HG03442 (cell line): ENCODE results near the gene XYLT1.

Experiments used
- ATAC-seq: cut with Tn5 transposase; IDR thresholded peaks from one replicate; pipeline ENCODE4 v1.9.1; 2021; ENCODE audit warnings: mild to moderate bottlenecking, moderate library complexity; ENCODE audit not compliant: unreplicated experiment

The XYLT1 gene

DNA sequence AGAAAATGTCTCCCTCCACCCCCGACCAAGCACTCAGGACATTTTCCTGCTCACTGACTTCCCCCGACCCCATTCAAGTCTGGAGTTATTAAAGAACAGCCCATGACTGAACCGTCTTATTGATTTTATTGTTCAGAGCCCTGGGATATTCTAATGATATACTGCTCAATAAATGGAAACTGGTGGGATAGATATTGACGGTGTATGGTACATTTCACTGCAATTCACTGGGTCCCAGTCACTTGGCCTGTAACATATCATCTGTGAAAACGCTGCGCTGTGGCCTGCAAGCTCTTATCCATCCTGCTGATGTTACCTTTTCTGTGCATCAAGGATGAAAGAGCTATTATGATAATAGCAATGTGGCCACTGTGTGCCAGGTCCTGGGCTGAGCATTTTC is 258.2 kb downstream of the XYLT1 start:
- ATAC-seq: no peak

- ATAC-seq: no peak
Observed at GRCh38 chr16:17211797-17212196, 259.0 kb downstream of the XYLT1 start.

DNA sequence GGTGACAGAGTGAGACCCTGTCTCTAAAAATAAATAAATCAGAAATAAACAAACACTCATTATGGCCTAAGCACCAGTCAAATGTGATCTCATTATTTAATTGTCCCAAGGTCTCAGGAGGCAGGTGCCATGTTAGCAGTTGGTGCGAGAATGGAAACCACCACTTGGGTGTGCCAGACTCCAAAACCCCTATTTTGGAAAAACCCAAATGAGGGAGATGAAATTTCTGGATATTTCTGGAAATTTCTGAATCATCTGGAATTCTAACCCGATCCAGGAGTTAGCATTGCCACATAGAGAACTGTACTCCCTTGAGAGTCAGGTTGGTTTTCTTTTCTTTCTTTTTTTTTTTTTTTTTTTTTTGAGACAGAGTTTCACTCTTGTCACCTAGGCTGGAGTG is 264.0 kb downstream of the XYLT1 start:
- ATAC-seq: no peak

DNA sequence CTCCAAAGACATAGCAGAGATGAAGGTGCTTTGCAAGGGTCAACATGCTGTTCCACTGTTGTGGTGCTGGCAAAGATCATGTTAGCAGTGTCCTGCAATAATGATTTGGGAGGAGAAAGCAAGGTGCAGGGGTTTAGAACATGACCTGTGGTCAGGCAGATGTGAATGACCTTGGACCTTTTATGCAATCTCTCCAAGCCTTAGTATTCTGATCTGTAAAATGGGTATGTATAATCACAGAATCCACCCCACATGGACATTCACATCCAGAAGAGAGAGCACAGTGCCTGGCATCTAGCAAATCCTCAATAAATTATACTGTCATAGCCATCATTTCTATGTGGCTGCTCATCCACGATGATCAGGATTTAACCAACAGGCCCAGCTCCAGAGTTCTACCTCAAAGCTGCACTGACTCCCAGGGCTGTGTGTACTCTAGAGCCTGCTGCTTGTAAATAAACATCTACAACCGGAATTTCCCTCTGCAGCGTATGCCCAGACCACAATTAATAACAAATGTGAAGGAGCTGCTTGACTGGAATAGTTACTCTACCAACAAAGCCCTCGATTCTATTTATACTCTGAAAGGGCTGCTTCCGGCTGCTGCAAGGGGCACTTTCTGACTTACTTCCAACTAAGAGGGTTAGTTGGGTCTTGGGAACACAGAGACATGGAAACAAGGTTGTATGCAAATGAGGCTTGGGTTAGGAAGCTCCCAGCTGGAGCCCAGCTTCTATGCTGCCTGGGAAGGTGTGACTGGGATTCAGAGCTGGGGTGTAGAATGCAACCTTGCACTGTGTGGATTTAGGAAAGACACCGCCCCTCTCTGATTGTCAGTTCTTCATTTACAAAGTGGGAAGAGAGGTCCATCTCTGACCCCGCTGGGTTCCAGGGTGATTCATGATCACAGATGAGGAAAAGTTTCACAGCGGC is 265.2 kb downstream of the XYLT1 start:
- no peak for ATAC-seq

DNA sequence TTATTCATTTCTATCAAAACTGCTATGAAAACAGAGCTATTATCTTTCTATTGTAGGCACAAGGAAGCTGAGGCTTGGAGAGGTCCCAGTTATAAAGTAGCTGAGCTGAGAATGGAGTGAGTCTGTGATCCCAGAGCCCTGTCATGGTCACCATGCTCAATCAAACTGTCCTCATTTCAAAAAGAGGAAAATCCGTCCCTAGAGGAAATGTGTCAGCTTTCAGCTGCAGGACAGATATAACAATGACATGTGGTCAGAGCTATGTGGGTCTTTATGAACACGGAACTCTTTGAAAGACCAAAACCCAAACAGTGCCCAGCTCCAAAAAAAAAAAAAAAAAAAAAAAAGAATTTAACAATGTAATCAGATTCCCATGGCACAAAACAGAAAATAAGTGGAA is 266.1 kb downstream of the XYLT1 start:
- no peak for ATAC-seq

GRCh38 chr16:17204206-17204605 is 266.6 kb downstream of the XYLT1 start:
- ATAC-seq: no peak

DNA sequence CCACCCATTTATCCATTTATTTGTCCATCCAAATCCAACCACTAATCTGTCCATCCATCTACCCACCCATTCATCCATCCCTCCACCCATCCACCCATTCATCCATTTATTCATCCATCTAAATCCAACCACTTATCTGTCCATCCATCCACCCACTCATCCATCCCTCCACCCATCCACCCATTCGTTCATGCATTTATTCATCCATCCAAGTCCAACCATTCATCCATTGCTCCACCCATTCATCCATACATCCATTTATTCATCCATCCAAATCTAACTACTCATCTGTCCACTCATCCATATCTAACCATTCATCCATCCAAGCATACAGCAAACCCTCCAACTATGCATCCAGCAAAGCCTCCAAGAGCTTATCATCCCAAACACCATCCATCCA is 267.3 kb downstream of the XYLT1 start:
- ATAC-seq: no peak

DNA sequence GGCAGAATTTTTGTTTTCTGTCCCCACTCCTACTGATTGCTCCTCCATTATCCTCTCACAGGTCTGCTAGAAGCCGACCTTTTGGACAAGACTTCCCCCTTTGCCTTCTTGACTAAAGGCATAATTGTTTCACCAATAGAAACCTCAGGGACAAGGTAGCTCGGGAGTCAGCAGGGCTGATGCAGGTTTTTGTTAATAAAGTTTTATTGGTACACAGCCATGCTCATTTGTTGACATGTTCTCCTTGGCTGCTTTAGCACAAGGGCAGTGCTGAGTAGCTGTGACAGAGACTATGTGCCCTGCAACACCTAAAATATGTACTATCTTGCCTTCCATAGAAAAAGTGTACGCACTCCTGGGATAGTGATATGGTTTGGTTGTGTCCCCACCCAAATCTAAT is 271.6 kb downstream of the XYLT1 start:
- ATAC-seq: no peak

DNA sequence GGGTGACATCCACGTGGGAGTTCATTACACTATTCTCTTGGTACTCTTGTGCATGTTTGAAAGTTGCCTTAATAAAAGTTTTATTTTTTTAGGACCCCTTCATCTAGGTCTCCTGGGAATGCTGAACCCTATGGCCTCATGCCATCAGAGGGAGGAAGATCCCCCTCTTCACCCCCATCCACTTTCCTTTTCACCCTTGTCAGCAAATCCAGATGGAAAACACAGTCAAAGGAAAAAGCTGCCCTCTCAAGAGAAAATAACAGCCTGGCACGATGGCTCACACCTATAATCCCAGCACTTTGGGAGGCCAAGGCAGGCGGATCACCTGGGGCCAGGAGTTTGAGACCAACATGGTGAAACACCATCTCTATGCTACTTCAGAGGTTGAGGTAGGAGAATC is 274.2 kb downstream of the XYLT1 start:
- no peak for ATAC-seq

GRCh38 chr16:17194190-17194780 is 276.5 kb downstream of the XYLT1 start:
- ATAC-seq: no peak

GRCh38 chr16:17193566-17194100 is 277.1 kb downstream of the XYLT1 start:
- no peak for ATAC-seq

DNA sequence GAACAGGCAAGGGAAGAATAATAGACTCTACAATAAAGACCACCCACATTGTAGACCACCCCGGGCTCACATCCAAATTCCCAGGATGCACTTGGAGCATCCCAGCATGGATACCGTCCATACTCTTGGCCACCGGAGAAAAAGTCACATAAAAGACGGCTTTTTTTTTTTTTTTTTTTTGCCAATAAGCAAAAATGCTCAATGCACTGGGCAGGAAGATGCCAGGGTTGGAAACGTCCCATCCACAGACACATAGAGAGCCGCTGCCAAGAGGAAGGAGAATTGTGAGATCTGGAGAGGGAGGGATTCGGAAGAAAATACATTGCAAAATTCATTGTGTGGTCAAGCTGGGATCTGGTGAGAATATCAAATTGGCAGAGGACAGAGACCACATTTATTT is 286.7 kb downstream of the XYLT1 start:
- ATAC-seq: no peak

GRCh38 chr16:17177959-17178905 is 292.5 kb downstream of the XYLT1 start:
- no peak for ATAC-seq

- no peak for ATAC-seq
Observed at GRCh38 chr16:17177242-17177958, 293.4 kb downstream of the XYLT1 start.

GRCh38 chr16:17176199-17176598 is 294.6 kb downstream of the XYLT1 start:
- no peak for ATAC-seq

DNA sequence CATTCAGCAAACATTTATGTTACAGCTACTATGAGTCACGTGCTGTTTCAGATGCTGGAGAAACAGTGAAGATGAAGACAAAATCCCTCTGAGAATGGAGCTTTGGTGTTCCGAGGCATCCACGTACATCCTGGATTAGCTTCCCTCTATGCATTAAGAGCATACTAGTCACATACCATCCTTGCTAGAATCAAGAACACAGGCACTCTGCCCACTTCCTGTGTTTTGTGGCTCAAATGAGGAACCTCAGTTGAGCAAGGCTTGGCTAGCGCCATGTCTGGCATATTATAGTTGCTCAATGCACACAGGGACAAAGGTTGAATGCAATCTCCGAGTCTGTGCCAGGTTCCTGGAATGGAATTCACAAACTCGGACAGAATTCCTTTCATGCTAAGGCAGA is 297.5 kb downstream of the XYLT1 start:
- no peak for ATAC-seq

DNA sequence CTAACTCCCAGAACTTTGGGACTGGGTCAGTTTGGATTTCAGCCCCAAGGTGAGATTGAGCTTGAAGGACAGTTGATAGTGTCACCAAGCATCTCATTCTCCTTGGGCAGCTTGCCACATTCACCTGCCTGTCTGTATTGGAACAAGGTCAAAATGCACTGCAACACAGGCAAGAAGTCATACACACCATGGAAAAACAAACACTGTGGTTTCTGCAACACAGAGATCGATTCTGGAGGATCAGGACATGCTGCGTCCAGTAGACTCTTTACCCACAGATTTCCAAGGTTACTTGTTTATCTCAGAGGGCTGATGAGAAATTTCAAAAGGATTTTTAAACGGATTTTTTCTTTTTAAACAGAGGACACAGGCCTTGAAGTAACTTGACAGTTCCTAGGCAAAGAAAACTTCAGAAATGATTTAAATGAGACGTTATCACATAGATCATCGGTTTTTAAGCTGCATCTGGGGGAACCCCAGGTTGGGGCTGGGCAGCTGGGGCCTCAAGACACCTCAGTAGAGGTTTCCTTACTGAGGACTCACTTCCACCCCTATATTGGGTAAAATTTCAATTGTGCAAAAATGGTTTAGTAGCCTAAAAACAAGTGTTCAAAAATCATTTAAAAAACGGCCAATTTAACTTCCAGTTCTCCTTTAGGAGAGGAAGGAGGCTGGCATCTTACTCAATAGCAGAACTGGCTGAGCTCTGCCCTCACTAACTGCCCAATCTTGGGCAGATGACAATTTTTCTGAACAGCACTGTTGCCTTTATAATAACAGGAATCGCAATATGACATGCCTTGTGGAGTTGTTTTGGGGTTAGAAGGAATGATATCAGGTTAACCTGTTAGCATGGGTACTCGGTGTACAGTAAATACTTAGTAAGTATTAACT is 299.3 kb downstream of the XYLT1 start:
- no peak for ATAC-seq

DNA sequence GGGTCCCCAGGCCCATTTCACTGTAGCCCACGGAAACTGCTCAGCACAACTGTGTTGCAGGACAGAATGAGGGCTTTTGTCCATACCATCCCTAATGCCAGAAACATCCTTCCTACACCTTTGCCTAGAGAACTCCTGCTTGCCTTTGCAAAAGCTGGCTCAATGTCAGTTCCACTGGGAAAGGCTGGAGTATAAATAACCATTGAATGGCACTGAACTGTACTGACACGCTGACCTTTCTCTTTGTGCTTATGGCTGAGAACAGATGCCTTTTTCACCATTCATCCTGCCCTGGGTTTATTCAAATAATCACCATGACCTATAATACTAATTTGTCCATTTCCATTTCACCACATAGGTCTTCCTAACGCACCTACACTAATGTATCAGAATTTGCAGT is 300.3 kb downstream of the XYLT1 start:
- ATAC-seq: no peak

GRCh38 chr16:17168181-17168580 is 302.6 kb downstream of the XYLT1 start:
- no peak for ATAC-seq
